GM18517 (cell line): ENCODE data around the gene HCRT.
"Not testable (repeated sequence)": the region's sequence is repeated elsewhere in the genome, so short reads cannot be mapped to it uniquely, and the experiment has no call there.

Source experiments
- ATAC-seq: cut with Tn5 transposase; IDR thresholded peaks from one replicate; pipeline ENCODE4 v1.9.1; 2021; ENCODE audit warnings: mild to moderate bottlenecking, moderate library complexity; ENCODE audit not compliant: unreplicated experiment

The HCRT gene

GRCh38 chr17:42198897-42199296 lies 13.6 kb upstream of the HCRT start:
- no peak for ATAC-seq

DNA sequence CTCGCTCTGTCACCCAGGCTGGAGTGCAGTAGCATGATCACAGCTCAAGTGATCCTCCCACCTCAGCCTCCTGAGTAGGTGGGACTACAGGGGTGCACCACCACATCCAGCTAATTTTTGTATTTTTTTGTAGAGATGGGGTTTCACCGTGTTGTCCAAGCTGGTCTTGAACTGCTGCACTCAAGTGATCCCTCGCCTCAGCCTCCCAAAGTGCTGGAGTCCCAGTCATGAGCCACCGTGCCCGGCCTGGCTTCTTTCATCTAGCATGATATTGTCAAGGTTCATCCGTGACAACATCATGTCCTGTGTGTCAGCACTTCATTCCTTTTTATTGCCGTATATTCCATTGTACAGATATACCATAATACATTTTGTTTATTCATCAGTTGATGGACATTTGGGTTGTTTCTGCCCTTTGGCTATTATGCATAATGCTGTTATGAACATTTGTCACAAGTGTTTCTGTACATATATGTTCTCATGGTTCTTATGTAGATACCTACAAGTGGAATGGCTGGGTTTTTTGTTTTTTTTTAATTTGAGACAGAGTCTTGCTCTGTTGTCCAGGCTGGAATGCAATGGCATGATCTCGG lies 12.4 kb upstream of the HCRT start:
- no peak for ATAC-seq

DNA sequence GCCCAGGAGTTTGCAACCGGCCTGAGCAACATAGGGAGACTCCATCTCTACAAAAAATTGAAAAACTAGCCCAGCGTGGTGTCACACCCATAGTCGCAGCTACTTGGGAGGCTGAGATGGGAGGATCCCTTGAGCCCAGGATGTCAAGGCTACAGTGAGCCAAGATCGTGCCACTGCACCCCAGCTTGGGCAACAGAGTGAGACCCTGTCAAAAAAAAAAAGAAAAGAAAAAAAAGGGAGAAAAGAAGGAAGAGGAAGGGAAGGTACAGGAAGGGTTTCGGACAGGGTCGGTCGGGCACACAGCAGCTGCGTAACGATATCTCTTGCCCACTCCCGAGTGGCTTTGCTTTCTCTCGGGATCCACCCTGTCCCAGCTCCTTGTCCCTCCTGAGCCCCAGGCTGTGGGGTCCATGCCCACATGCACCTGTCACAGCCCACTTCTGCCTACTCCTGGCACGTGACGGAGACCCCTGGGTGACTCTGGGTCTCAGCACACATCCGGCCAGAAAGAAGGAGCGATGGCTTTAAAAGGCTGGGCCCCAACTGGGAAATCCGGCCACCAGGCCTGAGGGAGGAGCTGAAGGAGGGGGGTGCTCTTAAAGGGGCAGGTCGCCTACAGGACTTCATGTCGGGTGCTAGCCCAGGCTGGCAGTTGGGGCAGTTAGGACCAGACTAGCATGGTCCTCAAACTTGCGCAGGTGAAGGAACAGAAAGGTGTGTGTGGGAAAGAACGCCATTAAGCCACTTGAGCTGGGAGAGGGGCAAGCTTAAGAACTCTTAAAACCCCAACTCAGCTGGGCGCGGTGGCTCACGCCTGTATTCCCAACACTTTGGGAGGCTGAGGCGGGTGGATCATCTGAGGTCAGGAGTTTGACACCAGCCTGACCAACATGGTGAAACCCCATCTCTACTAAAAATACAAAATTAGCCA lies 9.0 kb upstream of the HCRT start, which contains the start of gene GHDC:
TSS of gene GHDC (minus strand) at position 526 of the 931 bp plus-strand sequence. CDS start 913 bp downstream, outside the sequence.
- ATAC-seq, result peak; percentile 65

- ATAC-seq, result no peak
Observed at GRCh38 chr17:42193216-42193968, 8.1 kb upstream of the HCRT start.

GRCh38 chr17:42192189-42193126 lies 7.2 kb upstream of the HCRT start:
- ATAC-seq, result no peak

DNA sequence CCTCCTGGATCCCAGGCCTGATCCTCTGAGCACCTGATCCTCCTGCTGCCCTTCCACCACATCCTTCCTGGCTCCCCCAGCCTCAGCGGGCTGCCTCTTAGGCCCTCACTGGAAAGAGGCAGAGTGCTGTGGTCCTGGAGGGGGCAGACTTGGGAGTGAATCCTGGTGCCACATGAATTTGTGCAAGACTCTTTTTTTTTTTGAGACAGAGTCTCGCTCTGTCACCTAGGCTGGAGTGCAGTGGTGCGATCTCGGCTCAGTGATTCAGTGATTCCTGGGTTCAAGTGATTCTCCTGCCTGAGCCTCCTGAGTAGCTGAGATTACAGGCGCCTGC lies 6.0 kb upstream of the HCRT start:
- no peak for ATAC-seq

- ATAC-seq, result no peak
Observed at GRCh38 chr17:42190491-42191274, 5.4 kb upstream of the HCRT start.

- ATAC-seq, result no peak
Observed at GRCh38 chr17:42189651-42189965, 4.4 kb upstream of the HCRT start.

GRCh38 chr17:42188749-42189650 lies 3.7 kb upstream of the HCRT start:
- no peak for ATAC-seq

DNA sequence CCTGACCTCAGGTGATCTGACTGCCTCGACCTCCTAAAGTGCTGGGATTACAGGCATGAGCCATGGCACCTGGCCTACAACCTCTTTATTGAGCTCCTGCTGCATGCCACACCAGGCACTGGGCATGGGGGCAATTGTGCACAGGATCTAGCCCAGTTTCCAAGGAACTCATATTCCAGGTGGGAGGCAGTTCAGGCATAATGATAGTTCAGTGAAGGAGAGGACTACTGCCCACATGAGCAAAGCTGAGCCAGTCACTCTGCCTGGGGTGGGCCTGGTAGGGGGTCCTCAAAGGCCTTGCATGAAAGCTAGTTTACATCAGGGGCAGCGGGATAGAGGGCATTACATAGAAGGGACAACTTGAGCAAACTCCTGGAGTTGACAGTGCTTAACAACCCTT lies 2.6 kb upstream of the HCRT start:
- no peak for ATAC-seq

DNA sequence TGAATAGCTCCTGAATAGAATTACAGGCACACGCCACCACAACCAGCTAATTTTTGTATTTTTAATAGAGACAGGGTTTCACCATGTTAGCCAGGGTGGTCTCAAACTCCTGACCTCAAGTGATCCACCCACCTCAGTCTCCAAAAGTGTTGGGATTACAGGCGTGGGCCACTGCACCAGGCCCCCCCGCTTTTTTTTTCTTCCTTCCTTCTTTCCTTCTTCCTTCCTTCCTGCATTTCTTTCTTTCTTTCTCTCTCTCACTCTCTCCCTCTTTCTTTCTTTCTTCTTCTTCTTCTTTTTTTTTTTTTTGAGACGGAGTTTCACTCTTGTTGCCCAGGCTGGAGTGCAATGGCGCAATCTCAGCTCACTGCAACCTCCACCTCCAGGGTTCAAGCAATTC lies 939 bp upstream of the HCRT start:
- not testable (repeated sequence) for ATAC-seq

GRCh38 chr17:42185621-42185930 lies 324 bp upstream of the HCRT start:
- no peak for ATAC-seq

GRCh38 chr17:42183741-42184711 lies 1.2 kb downstream of the HCRT start:
- peak; percentile 65 for ATAC-seq

DNA sequence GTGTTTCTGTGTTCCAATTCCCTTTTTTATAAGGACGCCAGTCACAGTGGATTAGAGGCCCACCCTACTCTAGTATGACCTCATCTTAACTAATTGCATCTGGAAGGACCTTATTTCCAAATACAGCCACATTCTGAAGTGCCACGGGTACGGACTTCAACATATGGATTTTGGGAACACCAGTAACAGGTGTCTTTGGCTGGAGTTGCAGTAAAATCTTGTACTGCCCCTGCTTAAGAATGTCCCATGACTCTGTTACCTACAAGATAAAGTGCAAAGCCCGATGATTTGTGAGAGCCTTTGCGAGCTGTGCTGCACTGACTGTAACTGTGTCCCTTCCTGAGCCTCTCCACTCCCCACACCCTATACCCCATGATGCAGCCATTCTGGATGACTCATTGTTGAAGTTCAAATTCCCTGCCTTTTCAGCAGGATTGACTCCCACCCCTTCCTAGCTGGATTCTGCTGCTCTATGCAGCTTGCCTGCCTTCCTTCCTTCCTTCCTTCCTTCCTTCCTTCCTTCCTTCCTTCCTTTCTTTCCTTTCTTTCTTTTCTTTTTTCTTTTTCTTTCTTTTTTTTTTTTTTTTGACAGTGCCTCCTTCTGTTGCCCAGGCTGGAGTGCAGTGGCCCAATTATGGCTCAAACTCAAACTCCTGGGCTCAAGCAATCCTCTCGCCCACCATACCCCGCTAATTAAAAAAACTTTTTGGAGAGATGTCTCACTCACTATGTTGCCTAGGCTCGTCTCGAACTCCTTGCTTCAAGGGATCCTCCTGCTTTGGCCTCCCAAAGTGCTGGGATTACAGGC lies 2.1 kb downstream of the HCRT start:
- no peak for ATAC-seq

GRCh38 chr17:42181851-42182207 lies 3.4 kb downstream of the HCRT start:
- no peak for ATAC-seq

GRCh38 chr17:42180922-42181850 lies 4.1 kb downstream of the HCRT start, which contains the start of gene KCNH4:
TSS of gene KCNH4 (minus strand) at chr17:42181142. CDS start at chr17:42180945, 197 bp downstream.
- ATAC-seq, result no peak
